Activated CD4-positive, alpha-beta T cell treated with anti-CD3 and anti-CD28 coated beads, Interleukin-2, amount 50 U/mL, for 1 hour (primary cell): Measurements from ENCODE around the gene C12orf57.

Experiments
- DNase-seq: peaks from one replicate; pipeline ENCODE4 v3.0.0-alpha.2; 2020

Gene C12orf57

GRCh38 chr12:6919588-6919987 lies 24.2 kb upstream of the C12orf57 start:
- no peak for DNase-seq

GRCh38 chr12:6921539-6921938 lies 22.3 kb upstream of the C12orf57 start:
- DNase-seq: no peak

GRCh38 chr12:6921996-6922946 lies 21.6 kb upstream of the C12orf57 start:
- DNase-seq: no peak

GRCh38 chr12:6923003-6923732 lies 20.7 kb upstream of the C12orf57 start:
- no peak for DNase-seq

GRCh38 chr12:6923851-6924250 lies 20.0 kb upstream of the C12orf57 start:
- no peak for DNase-seq

GRCh38 chr12:6925239-6925539 lies 18.6 kb upstream of the C12orf57 start:
- no peak for DNase-seq

GRCh38 chr12:6925540-6926279 lies 18.1 kb upstream of the C12orf57 start:
- no peak for DNase-seq

- DNase-seq: peak; percentile 34
Measured at GRCh38 chr12:6927379-6928021, 16.3 kb upstream of the C12orf57 start, which contains the start of gene ATN1. ATN1 (plus strand) TSS chr12:6927959; CDS start chr12:6934002, 6,043 bp downstream.

- no peak for DNase-seq
Measured at GRCh38 chr12:6928022-6928702, 15.7 kb upstream of the C12orf57 start.

- DNase-seq: no peak
Measured at GRCh38 chr12:6928703-6929407, 15.0 kb upstream of the C12orf57 start.

- DNase-seq: no peak
Measured at GRCh38 chr12:6929466-6930452, 14.1 kb upstream of the C12orf57 start.

GRCh38 chr12:6932766-6933165 lies 11.1 kb upstream of the C12orf57 start:
- no peak for DNase-seq

GRCh38 chr12:6934110-6934509 lies 9.7 kb upstream of the C12orf57 start:
- no peak for DNase-seq

- DNase-seq: no peak
Measured at GRCh38 chr12:6935371-6936193, 8.2 kb upstream of the C12orf57 start.

- DNase-seq: no peak
Measured at GRCh38 chr12:6936194-6936635, 7.6 kb upstream of the C12orf57 start.

GRCh38 chr12:6936636-6937480 lies 7.0 kb upstream of the C12orf57 start:
- peak; percentile 62 for DNase-seq

- DNase-seq: peak; percentile 88
Measured at GRCh38 chr12:6937481-6938352, 6.1 kb upstream of the C12orf57 start.
